GM21515 (cell line): Measurements from ENCODE around the gene TSPAN4.

Source experiments
- ATAC-seq: cut with Tn5 transposase; IDR thresholded peaks from one replicate; pipeline ENCODE4 v1.9.1; 2021; ENCODE audit not compliant: unreplicated experiment

Gene TSPAN4

GRCh38 chr11:905952-906351 lies 63.3 kb downstream of the TSPAN4 start:
- no peak for ATAC-seq

- no peak for ATAC-seq
Measured at GRCh38 chr11:907668-908067, 65.0 kb downstream of the TSPAN4 start.

GRCh38 chr11:908273-908672 lies 65.6 kb downstream of the TSPAN4 start:
- no peak for ATAC-seq

GRCh38 chr11:909406-909805 lies 66.8 kb downstream of the TSPAN4 start:
- ATAC-seq: no peak

GRCh38 chr11:910044-910588 lies 67.5 kb downstream of the TSPAN4 start:
- ATAC-seq: peak; percentile 24

- ATAC-seq: peak; percentile 85
Measured at GRCh38 chr11:910589-911030, 68.0 kb downstream of the TSPAN4 start, which contains the start of gene CHID1. CHID1 (minus strand) TSS chr11:910810; CDS start chr11:904816, 5,994 bp downstream.

GRCh38 chr11:911031-911889 lies 68.6 kb downstream of the TSPAN4 start:
- no peak for ATAC-seq

GRCh38 chr11:911890-912219 lies 69.2 kb downstream of the TSPAN4 start:
- no peak for ATAC-seq

GRCh38 chr11:912266-912665 lies 69.6 kb downstream of the TSPAN4 start:
- ATAC-seq: no peak

- no peak for ATAC-seq
Measured at GRCh38 chr11:913043-913442, 70.4 kb downstream of the TSPAN4 start.

GRCh38 chr11:914204-914603 lies 71.6 kb downstream of the TSPAN4 start:
- ATAC-seq: no peak

- no peak for ATAC-seq
Measured at GRCh38 chr11:914747-915501, 72.3 kb downstream of the TSPAN4 start.
